GM21367 (cell line): Measurements from ENCODE around the gene DNAH17.
"Not testable (repeated sequence)": the region's sequence is repeated elsewhere in the genome, so short reads cannot be mapped to it uniquely, and the experiment has no call there.

ENCODE experiments used
- ATAC-seq: cut with Tn5 transposase; IDR thresholded peaks from one replicate; pipeline ENCODE4 v1.9.1; 2021; ENCODE audit not compliant: unreplicated experiment

Gene DNAH17

DNA sequence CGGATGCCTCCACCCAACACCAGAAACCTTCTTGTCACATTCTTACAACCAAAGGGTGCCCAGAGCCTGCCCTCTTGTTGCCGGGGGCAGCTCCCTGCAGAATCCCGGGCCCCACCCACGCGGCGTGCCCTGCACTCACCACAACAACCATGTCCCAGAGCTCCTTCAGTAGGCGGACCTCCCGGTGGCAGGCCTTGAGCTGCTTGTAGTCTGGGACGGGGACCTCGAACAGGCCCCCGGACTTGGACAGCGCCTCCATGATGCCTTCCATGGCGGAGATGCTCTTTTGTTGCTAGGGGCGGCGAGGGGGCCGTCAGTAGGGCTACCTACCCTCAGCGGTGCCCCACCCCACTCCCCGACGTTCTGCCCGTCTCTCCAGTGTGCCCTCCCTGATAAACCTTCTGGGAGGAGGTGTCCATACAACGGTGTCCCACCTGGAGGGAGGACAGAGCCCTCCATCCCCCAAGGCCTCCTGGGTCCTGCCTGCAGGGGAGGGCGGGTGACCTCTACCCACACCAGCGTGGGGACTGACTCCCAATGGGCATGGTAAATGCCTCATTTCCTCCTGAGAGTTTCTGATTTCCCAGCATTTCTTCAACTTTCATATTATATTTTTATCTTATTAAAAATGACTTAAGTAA lies 52.2 kb downstream of the DNAH17 start:
- ATAC-seq, result no peak

GRCh38 chr17:78523934-78524655 lies 53.1 kb downstream of the DNAH17 start:
- ATAC-seq, result no peak

- no peak for ATAC-seq
Observed at GRCh38 chr17:78522031-78522809, 55.0 kb downstream of the DNAH17 start.

DNA sequence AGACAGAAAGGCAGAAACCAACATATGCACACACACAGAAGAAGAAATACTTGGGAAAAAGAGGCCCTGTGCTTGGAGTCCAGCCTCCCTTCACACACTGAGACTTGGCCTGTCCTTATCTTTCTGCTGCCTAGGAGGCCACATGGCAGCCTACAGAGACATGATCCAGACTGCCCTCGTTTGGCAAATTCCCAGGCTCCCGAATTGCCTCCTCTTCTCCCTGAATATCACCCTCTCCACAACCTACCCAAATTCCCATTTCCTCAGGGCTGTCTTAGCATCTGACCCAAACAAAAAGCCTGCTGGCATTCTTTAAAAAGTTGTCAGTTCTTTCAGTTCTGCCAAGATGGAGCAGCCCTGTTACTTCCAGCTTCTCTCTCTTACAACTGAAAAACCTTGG lies 59.8 kb downstream of the DNAH17 start:
- no peak for ATAC-seq

- no peak for ATAC-seq
Observed at GRCh38 chr17:78515480-78515879, 61.7 kb downstream of the DNAH17 start.

DNA sequence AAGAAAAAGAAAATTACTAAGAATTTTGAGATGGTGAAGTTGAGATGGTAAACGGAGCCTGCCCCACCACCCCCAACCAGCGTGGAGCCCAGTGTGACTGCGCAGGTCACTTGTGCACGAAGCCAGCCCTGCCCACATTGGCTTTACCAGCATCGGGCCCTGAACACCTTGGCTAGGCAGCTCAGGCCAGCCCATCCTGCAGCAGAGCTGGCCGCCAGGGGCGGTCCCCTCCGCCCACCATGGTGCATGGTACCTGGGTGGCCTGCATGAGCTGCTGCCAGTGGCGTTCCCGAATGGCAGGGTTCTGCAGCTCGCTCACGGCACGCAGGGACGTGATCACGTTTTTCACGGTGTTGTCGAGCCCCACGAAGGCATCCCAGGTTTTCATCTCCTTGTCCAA lies 62.7 kb downstream of the DNAH17 start:
- ATAC-seq, result no peak

GRCh38 chr17:78512976-78513375 lies 64.2 kb downstream of the DNAH17 start:
- no peak for ATAC-seq

GRCh38 chr17:78510141-78511075 lies 66.8 kb downstream of the DNAH17 start:
- ATAC-seq, result no peak

- no peak for ATAC-seq
Observed at GRCh38 chr17:78507526-78507925, 69.7 kb downstream of the DNAH17 start.

GRCh38 chr17:78506454-78507309 lies 70.5 kb downstream of the DNAH17 start:
- ATAC-seq, result no peak

GRCh38 chr17:78504156-78504925 lies 72.9 kb downstream of the DNAH17 start:
- ATAC-seq, result no peak

DNA sequence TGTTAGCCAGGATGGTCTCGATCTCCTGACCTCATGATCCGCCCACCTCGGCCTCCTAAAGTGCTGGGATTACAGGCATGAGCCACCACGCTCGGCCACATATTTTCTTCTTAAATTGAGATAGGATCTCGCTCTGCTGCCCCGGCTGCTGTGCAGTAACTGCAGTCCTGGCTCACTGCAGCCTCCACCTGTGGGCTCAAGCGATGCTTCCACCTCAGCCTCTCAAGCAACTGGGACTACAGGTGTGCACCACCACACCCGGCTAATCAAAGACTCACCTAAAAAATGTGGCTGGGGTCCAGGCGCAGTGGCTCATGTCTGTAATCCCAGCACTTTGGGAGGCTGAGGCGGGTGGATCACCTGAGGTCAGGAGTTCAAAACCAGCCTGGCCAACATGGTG lies 73.8 kb downstream of the DNAH17 start:
- ATAC-seq, result not testable (repeated sequence)

- no peak for ATAC-seq
Observed at GRCh38 chr17:78502611-78503148, 74.5 kb downstream of the DNAH17 start.

DNA sequence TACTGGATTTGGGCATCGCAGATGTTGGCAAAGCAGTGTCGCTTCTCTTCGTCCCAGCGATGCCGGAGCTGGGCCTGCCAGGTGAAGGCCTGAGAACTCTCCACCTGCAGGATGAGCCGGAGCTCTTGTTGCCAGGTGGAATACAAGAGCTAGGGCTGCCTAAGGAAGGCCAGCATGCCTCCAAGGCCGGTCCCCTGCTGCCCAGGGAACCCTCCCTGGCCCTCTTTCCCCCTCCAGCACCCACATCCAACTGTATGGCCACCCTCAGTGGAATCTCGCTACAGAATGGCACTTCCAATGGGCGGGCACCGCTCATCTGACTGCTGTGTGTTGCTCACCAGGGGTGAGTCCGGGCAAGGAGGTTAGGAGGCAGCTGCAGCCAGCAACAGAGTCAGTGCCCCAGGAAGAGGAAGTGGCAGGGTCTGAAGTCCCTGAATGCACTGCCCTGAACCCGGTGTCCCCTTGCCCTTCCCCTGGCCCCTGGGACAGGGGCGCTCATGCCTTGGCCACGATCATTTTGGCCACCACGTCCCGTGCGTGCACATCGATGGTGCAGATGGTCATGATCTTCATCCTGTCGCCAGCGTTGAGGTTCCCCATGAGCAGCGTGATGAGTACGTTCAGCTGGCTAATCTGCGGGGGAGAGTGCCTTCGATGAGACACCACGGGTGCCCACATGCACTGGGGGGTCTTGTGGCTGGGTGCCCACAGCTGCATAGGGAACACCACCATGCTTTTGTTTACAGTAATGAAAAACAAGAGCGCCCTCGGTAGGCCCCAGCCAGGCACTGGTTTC lies 75.8 kb downstream of the DNAH17 start:
- no peak for ATAC-seq

GRCh38 chr17:78500806-78501205 lies 76.4 kb downstream of the DNAH17 start:
- no peak for ATAC-seq

GRCh38 chr17:78499715-78500540 lies 77.3 kb downstream of the DNAH17 start:
- no peak for ATAC-seq

DNA sequence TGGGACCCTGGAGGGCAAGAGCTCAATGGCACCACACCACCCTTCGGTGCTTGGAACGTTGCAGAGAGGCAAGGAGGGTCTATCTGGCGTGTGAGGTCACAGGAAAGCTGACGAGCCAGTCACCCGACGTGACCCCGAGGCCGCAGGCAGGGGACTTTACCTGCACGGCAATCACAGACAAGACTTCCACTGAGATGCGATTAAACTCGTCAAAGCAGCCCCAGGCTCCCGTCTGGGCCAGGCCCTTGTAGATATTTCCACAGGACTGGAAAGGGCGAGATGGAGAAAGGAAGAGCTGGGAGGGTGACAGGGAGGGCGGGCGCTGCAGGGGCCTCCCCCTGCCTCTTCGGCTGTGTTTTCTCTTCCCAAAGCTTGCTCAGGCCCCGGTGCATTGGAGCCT lies 78.3 kb downstream of the DNAH17 start:
- ATAC-seq, result no peak
